AG10803 (cell line): ENCODE results near the gene EFS.

ENCODE experiments used
- DNase-seq: peaks from one replicate; pipeline ENCODE4 v3.0.0; 2010; ENCODE audit warnings: low read depth
- H3K4me3 ChIP-seq: 2 replicates; pipeline ENCODE4 v1.5.1; 2011; ENCODE audit warnings: mild to moderate bottlenecking, low read length, control low read depth
- CTCF ChIP-seq: conservative IDR thresholded peaks from 2 replicates; pipeline ENCODE4 v1.5.1; 2011; ENCODE audit warnings: mild to moderate bottlenecking, low read length, control low read depth, inconsistent platforms

Gene EFS

GRCh38 chr14:23361763-23362162, 3.2 kb downstream of the EFS start:
- TF ChIP-seq CTCF: no peak
- no peak for DNase-seq
- no peak overlapping the region for H3K4me3 ChIP-seq

DNA sequence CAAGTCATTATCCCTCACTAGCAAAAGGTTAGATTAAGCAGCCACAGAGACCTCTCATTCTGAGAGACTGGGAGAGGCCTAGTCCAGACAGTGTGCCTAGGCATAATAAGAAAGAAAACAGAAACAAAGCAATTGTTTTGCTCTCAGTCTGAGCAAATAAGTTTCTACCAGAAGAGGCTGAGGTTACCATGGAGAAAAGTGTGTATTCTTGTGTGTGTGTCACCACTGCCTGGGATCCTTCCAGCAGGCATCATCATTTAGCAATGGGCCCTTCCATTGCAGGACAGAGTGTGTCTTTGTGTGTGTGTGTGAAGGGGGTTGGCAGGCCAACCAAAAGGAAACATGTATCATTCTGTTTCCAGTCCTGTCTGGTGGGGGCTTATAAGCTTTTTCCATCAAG, 3.7 kb downstream of the EFS start:
- H3K4me3 ChIP-seq: no peak overlapping the region
- TF ChIP-seq CTCF: no peak
- DNase-seq: peak; percentile 82

GRCh38 chr14:23360496-23360895, 4.5 kb downstream of the EFS start:
- DNase-seq: no peak
- TF ChIP-seq CTCF: no peak

DNA sequence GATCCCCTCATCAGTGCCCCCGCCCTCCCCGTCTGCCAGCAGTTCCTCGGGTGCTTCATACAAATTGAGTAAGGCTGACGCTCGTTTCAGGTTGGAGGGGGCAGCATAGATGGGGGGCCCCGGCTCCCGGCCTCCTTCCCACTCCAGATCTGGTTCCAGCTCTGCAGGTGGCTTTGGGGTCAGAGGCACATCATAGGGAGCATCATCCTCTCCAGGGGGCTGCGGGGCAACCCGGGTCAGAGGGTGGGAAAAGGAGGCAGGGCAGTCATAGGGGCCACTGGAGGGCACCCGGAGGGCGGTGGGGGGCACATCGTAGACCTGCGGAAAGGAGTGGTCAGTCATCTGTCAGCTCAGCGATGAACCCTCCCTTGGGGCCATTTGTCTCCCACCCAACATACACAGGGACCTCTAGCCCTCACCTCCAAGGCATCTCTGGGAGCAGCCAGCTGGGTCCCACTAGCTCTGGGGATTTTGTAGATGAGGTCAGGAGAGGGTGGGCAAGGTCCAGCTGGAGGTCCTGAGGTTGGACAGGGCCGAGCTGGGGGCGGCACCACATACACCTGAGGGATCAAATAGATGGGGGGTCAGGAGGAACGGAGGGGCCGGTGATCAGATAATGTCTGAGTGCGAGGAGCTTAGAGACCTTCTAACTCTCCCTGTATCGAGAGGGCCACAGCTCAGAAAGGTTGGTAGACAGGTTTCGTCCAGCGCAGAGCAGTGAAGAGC, 5.1 kb downstream of the EFS start:
- no peak overlapping the region for H3K4me3 ChIP-seq
- no peak for DNase-seq
- TF ChIP-seq CTCF: no peak

More at GRCh38 chr14:23360496-23360895, 4.5 kb downstream of the EFS start:
- no peak overlapping the region for H3K4me3 ChIP-seq

GRCh38 chr14:23359167-23359626, 5.8 kb downstream of the EFS start:
- TF ChIP-seq CTCF: no peak
- DNase-seq: no peak
- no peak overlapping the region for H3K4me3 ChIP-seq

GRCh38 chr14:23358553-23359166, 6.3 kb downstream of the EFS start:
- TF ChIP-seq CTCF: no peak
- no peak overlapping the region for H3K4me3 ChIP-seq
- DNase-seq: no peak

DNA sequence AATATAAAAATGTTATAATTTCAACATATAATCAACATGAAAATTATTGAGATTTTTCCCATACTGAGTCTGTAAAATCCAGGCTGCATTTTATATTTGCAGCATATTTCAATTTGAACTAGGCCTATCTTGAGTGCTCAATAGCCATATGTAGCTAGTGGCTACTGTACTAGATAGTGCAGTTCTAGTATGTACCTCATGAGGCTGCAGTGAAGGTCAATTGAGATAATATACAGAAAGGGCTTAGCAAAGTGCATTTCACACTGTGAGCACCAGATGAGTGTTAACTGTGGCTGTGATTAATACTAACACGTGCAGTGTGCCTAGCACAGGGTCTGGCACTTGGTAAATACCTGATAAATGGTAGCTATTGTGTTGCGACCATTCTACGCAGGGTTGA, 6.9 kb downstream of the EFS start:
- no peak for DNase-seq
- no peak overlapping the region for H3K4me3 ChIP-seq
- TF ChIP-seq CTCF: no peak
